SU-DHL-6 (cell line): Measurements from ENCODE around the gene AVEN.

Experiments
- H2AFZ ChIP-seq: fragments of 200-600 bp; sonication (generic); 2 replicates; pipeline ENCODE4 v1.6.1; 2014; ENCODE audit warnings: low read depth, mild to moderate bottlenecking, moderate library complexity, mixed read lengths, antibody characterized with exemption, low read length; ENCODE audit not compliant: severe bottlenecking
- H3F3A ChIP-seq: fragments of 200-600 bp; shearing (Covaris generic); 2 replicates; pipeline ENCODE4 v1.6.0; 2016; ENCODE audit warnings: antibody characterized with exemption, mild to moderate bottlenecking; ENCODE audit not compliant: insufficient read depth
- H3K27ac ChIP-seq: fragments of 200-600 bp; sonication (generic); 2 replicates; pipeline ENCODE4 v1.5.1; 2016; ENCODE audit warnings: low read depth, mild to moderate bottlenecking, low read length, moderate library complexity, mixed read lengths
- H3K27me3 ChIP-seq: fragments of 200-600 bp; sonication (generic), shearing (Covaris generic); 2 replicates; pipeline ENCODE4 v1.6.0; 2014; ENCODE audit warnings: mild to moderate bottlenecking, low read length
- H3K36me3 ChIP-seq: fragments of 200-600 bp; sonication (generic); 2 replicates; pipeline ENCODE4 v1.6.1; 2014; ENCODE audit warnings: mild to moderate bottlenecking, low read length, mixed read lengths
- H3K4me2 ChIP-seq: fragments of 300-600, 200-600 bp; shearing (Covaris generic), sonication (generic); 2 replicates; pipeline ENCODE4 v1.6.0; 2014; ENCODE audit warnings: low read length, low read depth, mild to moderate bottlenecking; ENCODE audit not compliant: poor library complexity, severe bottlenecking
- H3K4me3 ChIP-seq: fragments of 200-600 bp; sonication (generic); 2 replicates; pipeline ENCODE4 v1.5.1; 2014; ENCODE audit warnings: antibody characterized with exemption, low read length, mild to moderate bottlenecking, mixed read lengths; ENCODE audit not compliant: insufficient read depth, poor library complexity, severe bottlenecking
- H3K79me2 ChIP-seq: fragments of 200-600 bp; sonication (generic); 2 replicates; pipeline ENCODE4 v1.6.1; 2014; ENCODE audit warnings: mild to moderate bottlenecking, low read length, moderate library complexity; ENCODE audit not compliant: insufficient read depth
- H3K9ac ChIP-seq: fragments of 200-600 bp; sonication (generic); 2 replicates; pipeline ENCODE4 v1.7.0; 2014; ENCODE audit warnings: mild to moderate bottlenecking, low read length
- H3K9me2 ChIP-seq: fragments of 200-600 bp; sonication (generic); replicated peaks from 2 replicates; pipeline ENCODE4 v1.6.1; 2014; ENCODE audit warnings: low read length; ENCODE audit not compliant: insufficient read depth
- H3K9me3 ChIP-seq: fragments of 200-600 bp; sonication (generic); 2 replicates; pipeline ENCODE4 v1.6.1; 2014; ENCODE audit warnings: low read length, mixed read lengths; ENCODE audit not compliant: insufficient read depth
- H4K20me1 ChIP-seq: fragments of 200-600 bp; sonication (generic); 2 replicates; pipeline ENCODE4 v1.6.1; 2014; ENCODE audit warnings: low read depth, mild to moderate bottlenecking, antibody characterized with exemption, low read length, moderate library complexity, mixed read lengths
- CTCF ChIP-seq: fragments of 200-600 bp; sonication (generic); IDR thresholded peaks from one replicate; pipeline ENCODE4 v1.5.1; 2017; ENCODE audit warnings: antibody characterized with exemption, mild to moderate bottlenecking, low read length, moderate library complexity; ENCODE audit not compliant: insufficient read depth, poor library complexity, severe bottlenecking
- EZH2phosphoT487 ChIP-seq: fragments of 200-600 bp; sonication (generic), shearing (Covaris generic); conservative IDR thresholded peaks from 2 replicates; pipeline ENCODE4 v1.6.1; 2018; ENCODE audit warnings: mild to moderate bottlenecking, antibody characterized with exemption, low read length, moderate library complexity, mixed read lengths

AVEN gene

DNA sequence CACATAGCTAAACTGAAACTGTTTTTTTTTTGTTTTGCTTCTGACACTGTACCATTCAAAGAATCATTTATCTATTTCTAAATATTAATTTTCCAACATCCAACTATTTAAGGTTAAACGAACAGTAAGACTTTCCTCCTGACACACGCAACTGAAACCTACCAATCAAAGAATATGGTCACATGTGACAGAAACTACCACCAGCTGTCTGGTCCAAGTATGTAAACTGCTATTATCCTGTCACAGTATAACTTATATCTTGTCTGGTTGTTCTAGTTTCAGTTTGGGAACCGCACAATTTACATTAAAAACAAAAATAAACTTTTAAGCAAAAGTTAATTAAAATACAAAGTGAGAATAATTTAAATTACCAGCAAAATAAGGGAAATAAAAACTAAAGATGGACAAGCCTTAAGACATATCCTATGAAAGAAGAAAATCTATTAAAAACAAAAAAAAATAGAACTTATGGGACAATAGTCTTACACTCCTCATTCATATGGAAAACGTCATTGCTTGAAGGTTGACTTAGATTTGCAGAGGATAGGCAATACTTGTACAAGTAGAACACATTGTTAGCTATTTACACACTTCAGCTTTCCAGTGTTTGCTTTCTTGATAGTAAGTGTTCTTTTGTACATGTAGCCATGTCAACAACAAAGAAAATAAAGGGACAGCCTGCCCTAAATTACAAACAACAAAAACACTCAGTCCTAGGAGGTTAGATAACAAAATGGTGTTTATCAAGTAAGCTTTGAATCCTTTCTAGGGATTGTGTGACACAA, 97.5 kb downstream of the AVEN start:
- Histone ChIP-seq H2AFZ (no peak overlapping the region), H3K36me3 (no peaks in the 10 kb centered on the region), H3K79me2 (no peaks in the 10 kb centered on the region), H3K27ac (no peak overlapping the region), H4K20me1 (0 out of 2 replicates have a peak, but pooled peaks cover 5% of the 10 kb centered on the region), H3K27me3 (no peaks in the 10 kb centered on the region), H3K9me2 (no peaks in the 10 kb centered on the region), H3K9me3 (no peaks in the 10 kb centered on the region), H3F3A (no peaks in the 10 kb centered on the region), H3K9ac (no peak overlapping the region), H3K4me3 (no peak overlapping the region), H3K4me2 (no peak overlapping the region)
- TF ChIP-seq EZH2phosphoT487: no peak
- no peak for TF ChIP-seq CTCF

GRCh38 chr15:33934921-33935320, 104.1 kb downstream of the AVEN start:
- no peaks in the 10 kb centered on the region for H3K36me3 ChIP-seq
- no peaks in the 10 kb centered on the region for H3K27me3 ChIP-seq
- no peak overlapping the region for H3K27ac ChIP-seq
- no peaks in the 10 kb centered on the region for H3K9me3 ChIP-seq
- no peak overlapping the region for H2AFZ ChIP-seq
- no peak overlapping the region for H3K9ac ChIP-seq
- H4K20me1 ChIP-seq: no peaks in the 10 kb centered on the region
- no peak overlapping the region for H3K4me3 ChIP-seq
- H3K9me2 ChIP-seq: no peaks in the 10 kb centered on the region
- TF ChIP-seq EZH2phosphoT487 (no peak), CTCF (no peak)
- no peaks in the 10 kb centered on the region for H3K79me2 ChIP-seq
- H3K4me2 ChIP-seq: no peak overlapping the region
- H3F3A ChIP-seq: no peaks in the 10 kb centered on the region

DNA sequence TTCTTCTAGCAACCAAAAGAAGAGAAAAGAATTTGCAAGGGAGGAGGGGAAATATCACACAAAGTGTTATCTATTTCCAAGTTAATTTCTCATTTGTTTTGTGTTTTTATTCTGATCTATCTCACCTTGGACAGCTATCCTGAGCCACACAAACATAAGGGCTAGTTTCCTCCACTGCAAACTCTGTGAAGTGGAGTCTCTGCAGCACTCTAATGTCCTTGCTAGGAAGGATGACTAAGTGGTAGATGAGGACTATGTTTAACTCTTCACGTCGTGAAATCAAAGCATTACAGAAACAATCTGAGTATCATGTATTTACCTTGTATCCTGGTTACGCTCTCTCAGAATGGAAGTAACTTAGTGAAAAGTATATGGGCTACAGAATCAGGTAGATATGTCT, 104.6 kb downstream of the AVEN start:
- Histone ChIP-seq H3K9me2 (no peaks in the 10 kb centered on the region), H3K27me3 (no peaks in the 10 kb centered on the region), H3K9ac (no peak overlapping the region), H3K9me3 (no peaks in the 10 kb centered on the region), H3K4me3 (no peak overlapping the region), H3K79me2 (no peaks in the 10 kb centered on the region), H3K36me3 (no peaks in the 10 kb centered on the region), H2AFZ (no peak overlapping the region), H4K20me1 (no peaks in the 10 kb centered on the region), H3K27ac (no peak overlapping the region), H3F3A (no peaks in the 10 kb centered on the region), H3K4me2 (no peak overlapping the region)
- TF ChIP-seq EZH2phosphoT487 (no peak), CTCF (no peak)
